Stimulated activated naive B cell treated with anti-CD40 and anti-IgM and Interleukin-4, amounts not matched to agents 10 μg/mL and 1 μg/mL and 100 μg/mL, for 72 hours (primary cell): ENCODE measurements around the gene ZNF664.
A peak's percentile ranks its signal among the peaks of the same experiment; 100 is the strongest.
"Not testable (repeated sequence)": the region's sequence is repeated elsewhere in the genome, so short reads cannot be mapped to it uniquely, and the experiment has no call there.

Experiments used
- ATAC-seq, 2 donors: fragments of 150-1000 bp; cut with Tn5 transposase; replicated peaks; 2 replicates each; pipeline ENCODE4 v1.10.0; 2021; ENCODE audit warnings: moderate library complexity in 1 of 2
- DNase-seq: peaks from one replicate; pipeline ENCODE4 v3.0.0; 2021
- H3K27ac Mint-ChIP-seq: one replicate; pipeline ENCODE4 v1.8.0; 2022; ENCODE audit warnings: mild to moderate bottlenecking, mixed read lengths
- H3K27me3 Mint-ChIP-seq, 2 donors: one replicate each; pipeline ENCODE4 v1.8.0; 2022; ENCODE audit warnings: mixed read lengths in 2 of 2
- H3K36me3 Mint-ChIP-seq, 2 donors: one replicate each; pipeline ENCODE4 v1.8.0; 2022; ENCODE audit warnings: mixed read lengths in 2 of 2, mild to moderate bottlenecking in 1 of 2
- H3K4me1 Mint-ChIP-seq, 2 donors: one replicate each; pipeline ENCODE4 v1.8.0; 2022; ENCODE audit warnings: mixed read lengths in 2 of 2, mild to moderate bottlenecking in 1 of 2
- H3K4me3 Mint-ChIP-seq, 2 donors: one replicate each; pipeline ENCODE4 v1.8.0; 2022; ENCODE audit warnings: mild to moderate bottlenecking in 2 of 2, mixed read lengths in 2 of 2, moderate library complexity in 1 of 2
- H3K9me3 Mint-ChIP-seq, 2 donors: one replicate each; pipeline ENCODE4 v1.8.0; 2022; ENCODE audit warnings: mixed read lengths in 2 of 2, mild to moderate bottlenecking in 1 of 2

ZNF664 gene

GRCh38 chr12:123945287-123946151, 27.5 kb upstream of the ZNF664 start:
- peaks cover 0 to 1% of the 10 kb centered on the region in 2 donors for H3K4me1 Mint-ChIP-seq
- no peak for DNase-seq
- H3K27ac Mint-ChIP-seq: no peak overlapping the region
- peaks cover 4 to 7% of the 10 kb centered on the region in 2 donors for H3K9me3 Mint-ChIP-seq
- no peak overlapping the region for H3K4me3 Mint-ChIP-seq
- no peaks in the 10 kb centered on the region for H3K27me3 Mint-ChIP-seq
- ATAC-seq: no peak
- peaks cover 28 to 34% of the 10 kb centered on the region in 2 donors for H3K36me3 Mint-ChIP-seq

GRCh38 chr12:123946152-123946515, 26.9 kb upstream of the ZNF664 start:
- H3K36me3 Mint-ChIP-seq: peaks cover 27 to 32% of the 10 kb centered on the region in 2 donors
- no peak overlapping the region for H3K4me3 Mint-ChIP-seq
- no peak for ATAC-seq
- DNase-seq: no peak
- H3K9me3 Mint-ChIP-seq: peaks cover 4 to 7% of the 10 kb centered on the region in 2 donors
- peaks cover 0 to 1% of the 10 kb centered on the region in 2 donors for H3K4me1 Mint-ChIP-seq
- H3K27me3 Mint-ChIP-seq: no peaks in the 10 kb centered on the region
- H3K27ac Mint-ChIP-seq: peak overlapping the region; percentile 39

GRCh38 chr12:123946516-123947505, 26.2 kb upstream of the ZNF664 start:
- Mint-ChIP-seq H3K27ac (peak overlapping the region; percentile 39), H3K36me3 (peaks cover 20 to 25% of the 10 kb centered on the region in 2 donors)
- not testable (repeated sequence) for H3K27me3 Mint-ChIP-seq, DNase-seq, H3K9me3 Mint-ChIP-seq, H3K4me1 Mint-ChIP-seq, ATAC-seq, H3K4me3 Mint-ChIP-seq

GRCh38 chr12:123947531-123947930, 25.5 kb upstream of the ZNF664 start:
- DNase-seq, ATAC-seq, H3K9me3 Mint-ChIP-seq, H3K4me1 Mint-ChIP-seq, H3K4me3 Mint-ChIP-seq, H3K27me3 Mint-ChIP-seq, H3K27ac Mint-ChIP-seq: not testable (repeated sequence)
- H3K36me3 Mint-ChIP-seq: peaks cover 13 to 18% of the 10 kb centered on the region in 2 donors

GRCh38 chr12:123948401-123948795, 24.6 kb upstream of the ZNF664 start:
- DNase-seq (no peak), ATAC-seq (no peak)
- Mint-ChIP-seq H3K27me3 (no peaks in the 10 kb centered on the region), H3K4me3 (no peak overlapping the region), H3K36me3 (peaks cover 7 to 13% of the 10 kb centered on the region in 2 donors), H3K9me3 (no peaks in the 10 kb centered on the region), H3K27ac (no peak overlapping the region), H3K4me1 (no peaks in the 10 kb centered on the region)

- H3K9me3 Mint-ChIP-seq: no peaks in the 10 kb centered on the region
- DNase-seq (no peak), ATAC-seq (no peak)
- H3K27me3 Mint-ChIP-seq: no peaks in the 10 kb centered on the region
- H3K36me3 Mint-ChIP-seq: peaks cover 7 to 13% of the 10 kb centered on the region in 2 donors
- H3K4me1 Mint-ChIP-seq: no peaks in the 10 kb centered on the region
- no peak overlapping the region for H3K27ac Mint-ChIP-seq
- no peak overlapping the region for H3K4me3 Mint-ChIP-seq
These were observed 23.9 kb upstream of the ZNF664 start for GRCh38 chr12:123948796-123949769.

GRCh38 chr12:123949770-123950165, 23.2 kb upstream of the ZNF664 start:
- no peaks in the 10 kb centered on the region for H3K4me1 Mint-ChIP-seq
- no peaks in the 10 kb centered on the region for H3K27me3 Mint-ChIP-seq
- ATAC-seq (no peak), DNase-seq (no peak)
- no peak overlapping the region for H3K27ac Mint-ChIP-seq
- no peaks in the 10 kb centered on the region for H3K9me3 Mint-ChIP-seq
- H3K36me3 Mint-ChIP-seq: peaks cover 3 to 8% of the 10 kb centered on the region in 2 donors
- H3K4me3 Mint-ChIP-seq: no peak overlapping the region

- H3K36me3 Mint-ChIP-seq: peaks cover 3 to 7% of the 10 kb centered on the region in 2 donors
- no peak for DNase-seq
- ATAC-seq: no peak
- no peaks in the 10 kb centered on the region for H3K4me1 Mint-ChIP-seq
- no peaks in the 10 kb centered on the region for H3K9me3 Mint-ChIP-seq
- H3K4me3 Mint-ChIP-seq: no peak overlapping the region
- H3K27me3 Mint-ChIP-seq: no peaks in the 10 kb centered on the region
- H3K27ac Mint-ChIP-seq: no peak overlapping the region
These were observed 22.3 kb upstream of the ZNF664 start for GRCh38 chr12:123950476-123951349.

GRCh38 chr12:123951467-123951866, 21.5 kb upstream of the ZNF664 start:
- no peaks in the 10 kb centered on the region for H3K27me3 Mint-ChIP-seq
- H3K4me3 Mint-ChIP-seq: no peak overlapping the region
- DNase-seq: no peak
- H3K36me3 Mint-ChIP-seq: peaks cover 0 to 2% of the 10 kb centered on the region in 2 donors
- H3K9me3 Mint-ChIP-seq: no peaks in the 10 kb centered on the region
- no peak overlapping the region for H3K27ac Mint-ChIP-seq
- H3K4me1 Mint-ChIP-seq: no peaks in the 10 kb centered on the region
- ATAC-seq: no peak

- Mint-ChIP-seq H3K27me3 (no peaks in the 10 kb centered on the region), H3K27ac (no peak overlapping the region), H3K36me3 (peaks cover 0 to 2% of the 10 kb centered on the region in 2 donors), H3K4me3 (no peak overlapping the region), H3K9me3 (no peaks in the 10 kb centered on the region), H3K4me1 (no peaks in the 10 kb centered on the region)
- no peak for ATAC-seq
- no peak for DNase-seq
These were observed 21.0 kb upstream of the ZNF664 start for GRCh38 chr12:123952037-123952436.

- Mint-ChIP-seq H3K4me3 (no peak overlapping the region), H3K36me3 (no peaks in the 10 kb centered on the region), H3K27ac (no peak overlapping the region), H3K4me1 (no peaks in the 10 kb centered on the region), H3K9me3 (no peaks in the 10 kb centered on the region), H3K27me3 (no peaks in the 10 kb centered on the region)
- DNase-seq (no peak), ATAC-seq (no peak)
These were observed 18.2 kb upstream of the ZNF664 start for GRCh38 chr12:123954647-123955350.

GRCh38 chr12:123956249-123956648, 16.8 kb upstream of the ZNF664 start:
- Mint-ChIP-seq H3K36me3 (no peaks in the 10 kb centered on the region), H3K27ac (no peak overlapping the region)

More at GRCh38 chr12:123956249-123956648, 16.8 kb upstream of the ZNF664 start:
- H3K9me3 Mint-ChIP-seq: no peaks in the 10 kb centered on the region
- no peaks in the 10 kb centered on the region for H3K27me3 Mint-ChIP-seq
- H3K4me1 Mint-ChIP-seq: no peaks in the 10 kb centered on the region
- no peak overlapping the region for H3K4me3 Mint-ChIP-seq
- ATAC-seq: no peak
- DNase-seq: no peak
